Epithelial cell of proximal tubule (primary cell): Measurements from ENCODE around the gene PCSK5. TPM values are rescaled to one million over a fixed set of nuclear protein-coding genes. Genes with fewer than 3 reads are reported as not detected.

Source experiments
- DNase-seq: peaks from one replicate; pipeline ENCODE4 v3.0.0-alpha.2; 2011; ENCODE audit warnings: low read depth
- H3K4me3 ChIP-seq: 2 replicates; pipeline ENCODE4 v1.5.1; 2011; ENCODE audit warnings: low read depth, mild to moderate bottlenecking, low read length
- total RNA-seq: library from RNA; depleted of rRNA; stranded (reverse); fragments of >200 nt; gene quantifications from 2 replicates; pipeline ENCODE4 v1.2.3, GENCODE V29; 2015
- TF ChIP-seq, protein P1 (sequence below): conservative IDR thresholded peaks from 2 replicates; pipeline ENCODE4 v1.5.1; 2012; ENCODE audit warnings: low read depth, mild to moderate bottlenecking, low read length

PCSK5 gene
- total RNA-seq, 1 donor from 2014 or later, result 23.2 TPM

DNA sequence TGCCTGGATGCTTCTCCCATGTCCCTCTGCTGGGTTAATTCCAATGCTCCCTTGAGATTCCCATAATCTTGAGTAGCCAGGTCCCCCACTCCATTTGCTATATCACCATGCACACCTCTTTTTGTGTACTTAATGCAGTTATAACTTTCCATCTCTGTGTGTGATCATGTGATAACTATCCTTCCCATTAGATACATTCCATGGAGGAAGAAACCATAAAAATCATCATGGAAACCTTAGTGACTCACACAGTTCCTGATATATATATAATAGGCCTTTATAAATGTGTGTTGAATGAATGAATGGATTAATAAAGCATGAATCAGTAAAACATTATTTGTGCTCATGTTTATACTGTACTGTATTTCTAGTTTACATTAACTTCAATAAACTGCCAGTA is 104.6 kb downstream of the PCSK5 start:
- H3K4me3 ChIP-seq, result no peak overlapping the region
- no peak for DNase-seq
- TF ChIP-seq, protein P1, sequence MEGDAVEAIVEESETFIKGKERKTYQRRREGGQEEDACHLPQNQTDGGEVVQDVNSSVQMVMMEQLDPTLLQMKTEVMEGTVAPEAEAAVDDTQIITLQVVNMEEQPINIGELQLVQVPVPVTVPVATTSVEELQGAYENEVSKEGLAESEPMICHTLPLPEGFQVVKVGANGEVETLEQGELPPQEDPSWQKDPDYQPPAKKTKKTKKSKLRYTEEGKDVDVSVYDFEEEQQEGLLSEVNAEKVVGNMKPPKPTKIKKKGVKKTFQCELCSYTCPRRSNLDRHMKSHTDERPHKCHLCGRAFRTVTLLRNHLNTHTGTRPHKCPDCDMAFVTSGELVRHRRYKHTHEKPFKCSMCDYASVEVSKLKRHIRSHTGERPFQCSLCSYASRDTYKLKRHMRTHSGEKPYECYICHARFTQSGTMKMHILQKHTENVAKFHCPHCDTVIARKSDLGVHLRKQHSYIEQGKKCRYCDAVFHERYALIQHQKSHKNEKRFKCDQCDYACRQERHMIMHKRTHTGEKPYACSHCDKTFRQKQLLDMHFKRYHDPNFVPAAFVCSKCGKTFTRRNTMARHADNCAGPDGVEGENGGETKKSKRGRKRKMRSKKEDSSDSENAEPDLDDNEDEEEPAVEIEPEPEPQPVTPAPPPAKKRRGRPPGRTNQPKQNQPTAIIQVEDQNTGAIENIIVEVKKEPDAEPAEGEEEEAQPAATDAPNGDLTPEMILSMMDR, result no peak

DNA sequence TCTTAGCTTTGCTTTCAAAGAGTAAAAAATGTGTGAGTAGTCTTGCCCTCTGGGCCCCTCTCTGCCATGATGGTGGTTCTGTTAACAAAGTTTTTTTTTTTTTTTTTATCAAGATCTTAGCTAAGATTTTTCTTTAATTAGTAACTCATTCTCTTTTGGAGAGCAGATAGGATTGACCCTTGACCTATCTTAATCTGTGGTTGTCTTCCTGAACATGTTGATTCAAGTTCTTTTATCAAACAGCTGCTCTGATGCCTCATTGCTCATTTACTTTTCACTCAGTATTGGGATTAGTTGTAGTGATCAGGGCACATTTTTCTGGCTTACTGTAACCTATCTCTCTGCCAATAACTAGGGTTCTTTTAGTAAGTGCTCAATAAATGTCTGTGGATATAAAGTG is 106.3 kb downstream of the PCSK5 start:
- TF ChIP-seq, protein P1, result no peak
- no peak overlapping the region for H3K4me3 ChIP-seq
- no peak for DNase-seq

DNA sequence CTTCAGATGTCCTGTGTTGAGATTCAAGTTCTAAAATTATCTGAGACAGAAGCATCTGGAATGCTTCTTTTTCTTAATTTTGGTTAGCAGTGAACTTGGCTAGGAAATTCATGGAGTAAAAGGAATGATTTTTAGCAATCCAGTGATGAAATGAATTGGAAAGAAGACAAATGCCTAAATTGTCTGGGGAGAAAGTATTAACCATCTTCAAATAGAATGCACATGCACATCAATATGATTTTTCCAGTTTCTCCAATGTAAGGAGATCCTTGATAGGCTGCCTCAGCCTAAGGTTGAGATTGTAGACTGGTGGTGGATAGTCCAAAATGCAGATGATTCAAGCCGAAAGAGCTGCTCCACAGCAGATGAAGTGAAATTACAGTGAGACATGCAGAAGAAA is 106.7 kb downstream of the PCSK5 start:
- TF ChIP-seq, protein P1, result no peak
- no peak for DNase-seq
- no peak overlapping the region for H3K4me3 ChIP-seq

DNA sequence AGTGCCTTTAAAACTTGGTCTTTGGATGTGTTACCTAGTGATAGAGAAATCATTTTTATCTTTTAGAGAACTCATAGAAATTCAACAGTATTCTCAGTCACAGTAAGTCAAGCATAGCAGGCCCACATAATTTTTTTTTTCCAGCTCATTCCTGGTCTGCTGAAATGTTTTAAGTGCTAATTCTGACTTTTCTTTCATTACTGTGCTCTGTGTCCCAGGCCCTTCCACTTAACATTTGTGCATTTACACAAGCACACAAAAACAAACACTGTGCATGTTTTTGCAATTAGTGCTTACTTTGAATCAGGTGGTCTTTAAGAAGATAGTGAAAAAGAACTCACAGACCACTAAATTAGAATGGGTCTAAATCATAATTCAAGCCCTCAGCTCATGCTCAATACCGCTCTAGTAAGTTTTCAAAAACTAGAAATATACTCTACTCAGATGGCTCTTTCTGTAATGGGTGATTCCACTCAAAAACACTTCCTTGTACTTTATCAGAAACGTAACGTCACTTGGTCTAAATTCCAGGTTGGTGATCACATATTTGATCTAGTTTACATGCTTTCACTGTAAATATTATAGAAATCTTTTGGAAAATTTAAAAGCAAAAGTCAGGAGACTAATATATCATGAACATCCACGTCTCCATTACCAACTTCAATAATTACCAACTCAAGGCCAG is 107.8 kb downstream of the PCSK5 start:
- TF ChIP-seq, protein P1, result no peak
- no peak for DNase-seq
- no peak overlapping the region for H3K4me3 ChIP-seq

DNA sequence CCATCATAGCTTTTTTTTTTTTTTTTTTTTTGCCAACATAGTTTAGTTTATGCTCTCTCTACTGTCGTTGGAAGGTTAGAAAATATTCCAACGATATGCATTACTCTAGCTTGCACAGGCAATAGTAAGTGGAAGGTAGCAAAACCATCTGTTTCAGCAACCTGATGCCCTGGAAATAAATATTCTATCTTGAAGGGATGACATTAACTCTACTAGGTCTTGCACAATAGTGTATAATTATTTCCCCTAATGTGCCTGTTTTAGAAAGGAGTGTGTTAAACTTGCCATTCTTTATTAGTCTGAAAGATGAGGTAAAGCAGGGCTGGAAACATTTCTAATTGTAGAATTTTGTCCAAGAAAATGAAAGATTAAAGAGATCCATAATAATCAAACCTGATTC is 111.0 kb downstream of the PCSK5 start:
- H3K4me3 ChIP-seq, result no peak overlapping the region
- TF ChIP-seq, protein P1, result no peak
- DNase-seq, result no peak

DNA sequence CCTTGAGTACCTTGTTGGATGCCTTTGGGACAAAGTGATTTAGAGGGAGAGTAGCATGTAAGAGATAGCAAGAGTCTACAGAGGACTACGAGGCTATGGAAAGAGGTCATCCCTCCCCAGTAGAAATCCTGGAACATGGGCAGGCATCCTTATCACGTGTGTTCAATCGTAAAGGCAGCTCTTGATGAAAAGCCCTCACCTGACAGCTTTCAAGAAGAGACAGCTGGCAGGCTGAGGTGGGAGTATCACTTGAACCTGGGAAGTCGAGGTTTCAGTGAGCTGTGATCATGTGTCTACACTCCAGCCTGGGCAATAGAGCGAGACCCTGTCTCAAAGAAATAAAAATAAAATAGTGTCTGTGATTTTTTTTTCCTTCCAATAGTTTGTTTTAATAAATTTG is 112.6 kb downstream of the PCSK5 start:
- TF ChIP-seq, protein P1, result no peak
- no peak for DNase-seq
- no peak overlapping the region for H3K4me3 ChIP-seq

DNA sequence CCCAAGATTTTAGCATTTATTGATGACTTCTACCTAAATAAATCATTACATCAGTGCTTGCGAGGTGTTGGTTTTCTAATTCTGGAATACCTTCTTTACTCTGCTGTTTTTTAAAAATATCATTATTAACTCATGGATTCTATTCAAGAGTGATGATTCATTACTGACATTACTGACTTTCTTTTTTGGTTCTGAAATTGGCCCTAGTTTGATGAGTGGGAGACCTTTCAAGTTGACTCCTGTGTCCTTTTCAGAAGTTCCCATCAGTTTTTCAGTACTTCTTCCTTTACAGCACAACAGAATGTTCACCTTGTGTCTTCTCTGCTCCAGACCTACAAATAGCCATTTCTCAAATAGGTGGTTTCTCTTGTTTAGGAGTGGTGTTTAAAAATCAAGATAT is 114.1 kb downstream of the PCSK5 start:
- no peak for DNase-seq
- TF ChIP-seq, protein P1, result no peak
- H3K4me3 ChIP-seq, result no peak overlapping the region
